ENCODE data around the gene PLCL2.

DNA sequence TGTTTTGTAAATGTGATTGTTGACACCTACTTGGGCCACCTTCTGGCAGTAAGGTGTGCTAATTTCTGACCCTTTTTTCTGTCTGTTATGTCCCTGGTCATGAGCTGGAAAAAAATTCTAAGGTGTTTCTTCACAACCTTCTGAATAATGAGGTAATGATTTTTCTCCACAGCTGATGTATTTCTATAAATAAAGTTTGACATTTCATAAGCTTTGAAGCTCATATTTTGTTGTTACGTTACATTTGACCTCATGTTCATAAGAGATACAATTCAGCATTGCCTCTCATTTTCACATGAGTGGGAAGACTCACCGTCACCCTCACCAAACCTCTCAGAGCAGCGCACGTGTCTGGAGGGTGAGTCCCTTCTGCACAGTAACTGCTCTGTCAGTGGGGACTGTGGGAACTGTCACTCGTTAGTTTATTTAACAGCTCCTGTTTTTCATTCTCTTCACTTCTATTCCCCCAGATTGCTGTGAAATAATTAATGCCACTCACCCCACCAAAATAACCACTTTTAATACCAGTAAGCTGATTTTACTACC is 140.9 kb downstream of the PLCL2 start:
- no peak for TF ChIP-seq EZH2phosphoT487 (conservative IDR thresholded peaks at IDR 0.05; ENCODE audit: low read length)
- TF ChIP-seq, protein P1, sequence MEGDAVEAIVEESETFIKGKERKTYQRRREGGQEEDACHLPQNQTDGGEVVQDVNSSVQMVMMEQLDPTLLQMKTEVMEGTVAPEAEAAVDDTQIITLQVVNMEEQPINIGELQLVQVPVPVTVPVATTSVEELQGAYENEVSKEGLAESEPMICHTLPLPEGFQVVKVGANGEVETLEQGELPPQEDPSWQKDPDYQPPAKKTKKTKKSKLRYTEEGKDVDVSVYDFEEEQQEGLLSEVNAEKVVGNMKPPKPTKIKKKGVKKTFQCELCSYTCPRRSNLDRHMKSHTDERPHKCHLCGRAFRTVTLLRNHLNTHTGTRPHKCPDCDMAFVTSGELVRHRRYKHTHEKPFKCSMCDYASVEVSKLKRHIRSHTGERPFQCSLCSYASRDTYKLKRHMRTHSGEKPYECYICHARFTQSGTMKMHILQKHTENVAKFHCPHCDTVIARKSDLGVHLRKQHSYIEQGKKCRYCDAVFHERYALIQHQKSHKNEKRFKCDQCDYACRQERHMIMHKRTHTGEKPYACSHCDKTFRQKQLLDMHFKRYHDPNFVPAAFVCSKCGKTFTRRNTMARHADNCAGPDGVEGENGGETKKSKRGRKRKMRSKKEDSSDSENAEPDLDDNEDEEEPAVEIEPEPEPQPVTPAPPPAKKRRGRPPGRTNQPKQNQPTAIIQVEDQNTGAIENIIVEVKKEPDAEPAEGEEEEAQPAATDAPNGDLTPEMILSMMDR (IDR thresholded peaks at IDR 0.05; ENCODE audit: insufficient read depth, low read length, poor library complexity, severe bottlenecking), result no peak

Measured in SU-DHL-6 (cell line).